K562 (cell line): ENCODE data around the gene ACTC1.

Experiments
- CREB1 ChIP-seq, 2 experiments: sonication (generic) in 1 of 2; formaldehyde crosslinking in 1 of 2; IDR thresholded peaks; 2 replicates each; pipeline versions ENCODE4 v1.6.1 to v1.8.0; 2012 to 2022; ENCODE audit warnings: inconsistent platforms in 1 of 2, mild to moderate bottlenecking in 1 of 2, missing genetic modification reagents in 1 of 2, moderate library complexity in 1 of 2
- HNRNPUL1 ChIP-seq: fragments of 200-400 bp; formaldehyde crosslinking; IDR thresholded peaks from 2 replicates; pipeline ENCODE4 v1.6.1; 2017; ENCODE audit warnings: low read length
- SREBF2 ChIP-seq: sonication (generic); formaldehyde crosslinking; IDR thresholded peaks from 2 replicates; pipeline ENCODE4 v1.4.0; 2020; ENCODE audit warnings: mild to moderate bottlenecking, missing genetic modification reagents
- TF ChIP-seq, protein P1 (sequence below): sonication (generic); formaldehyde crosslinking; IDR thresholded peaks from 2 replicates; pipeline ENCODE4 v1.8.0; 2022; ENCODE audit warnings: missing genetic modification reagents, mild to moderate bottlenecking, moderate library complexity, borderline replicate concordance
- TF ChIP-seq, protein P2 (sequence below), 2 experiments: fragments of 450-650 bp; IDR thresholded peaks; 2 replicates each; pipeline ENCODE4 v1.6.1; 2016
- TF ChIP-seq, protein P3 (sequence below), 2 experiments: fragments of 450-650 bp in 1 of 2; IDR thresholded peaks; 2 replicates each; pipeline ENCODE4 v1.6.1; 2011 to 2017; ENCODE audit warnings: low read depth in 2 of 2, antibody characterized with exemption in 1 of 2, borderline replicate concordance in 1 of 2, low read length in 1 of 2, mild to moderate bottlenecking in 1 of 2, mixed read lengths in 1 of 2; ENCODE audit not compliant: control insufficient read depth in 1 of 2

DNA sequence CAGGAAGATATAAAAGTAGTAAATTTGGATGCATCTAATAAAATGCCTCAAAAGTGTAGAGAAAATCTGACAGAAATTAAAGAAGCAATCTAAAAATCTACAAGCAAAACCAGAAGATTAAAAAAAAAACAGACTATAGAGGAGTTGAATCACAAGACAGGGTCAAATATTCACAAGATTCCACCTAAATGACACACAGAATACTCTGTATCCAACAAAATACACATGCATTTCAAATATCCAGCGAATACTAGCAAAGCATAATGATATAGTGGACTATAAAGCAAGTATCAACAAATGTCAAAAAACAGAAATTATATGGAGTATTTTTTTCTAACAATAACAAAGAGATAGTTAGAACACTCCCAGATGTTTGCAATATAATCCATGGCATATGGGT lies 20.5 kb upstream of the ACTC1 start:
- TF ChIP-seq HNRNPUL1 (no peak), SREBF2 (CRISPR knock-in tag) (no peak), CREB1 (IDR thresholded peaks at IDR 0.05) (no peak), CREB1 (CRISPR knock-in tag; IDR thresholded peaks at IDR 0.05) (no peak)
- TF ChIP-seq, protein P1, sequence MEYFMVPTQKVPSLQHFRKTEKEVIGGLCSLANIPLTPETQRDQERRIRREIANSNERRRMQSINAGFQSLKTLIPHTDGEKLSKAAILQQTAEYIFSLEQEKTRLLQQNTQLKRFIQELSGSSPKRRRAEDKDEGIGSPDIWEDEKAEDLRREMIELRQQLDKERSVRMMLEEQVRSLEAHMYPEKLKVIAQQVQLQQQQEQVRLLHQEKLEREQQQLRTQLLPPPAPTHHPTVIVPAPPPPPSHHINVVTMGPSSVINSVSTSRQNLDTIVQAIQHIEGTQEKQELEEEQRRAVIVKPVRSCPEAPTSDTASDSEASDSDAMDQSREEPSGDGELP, result no peak
- TF ChIP-seq, protein P2, sequence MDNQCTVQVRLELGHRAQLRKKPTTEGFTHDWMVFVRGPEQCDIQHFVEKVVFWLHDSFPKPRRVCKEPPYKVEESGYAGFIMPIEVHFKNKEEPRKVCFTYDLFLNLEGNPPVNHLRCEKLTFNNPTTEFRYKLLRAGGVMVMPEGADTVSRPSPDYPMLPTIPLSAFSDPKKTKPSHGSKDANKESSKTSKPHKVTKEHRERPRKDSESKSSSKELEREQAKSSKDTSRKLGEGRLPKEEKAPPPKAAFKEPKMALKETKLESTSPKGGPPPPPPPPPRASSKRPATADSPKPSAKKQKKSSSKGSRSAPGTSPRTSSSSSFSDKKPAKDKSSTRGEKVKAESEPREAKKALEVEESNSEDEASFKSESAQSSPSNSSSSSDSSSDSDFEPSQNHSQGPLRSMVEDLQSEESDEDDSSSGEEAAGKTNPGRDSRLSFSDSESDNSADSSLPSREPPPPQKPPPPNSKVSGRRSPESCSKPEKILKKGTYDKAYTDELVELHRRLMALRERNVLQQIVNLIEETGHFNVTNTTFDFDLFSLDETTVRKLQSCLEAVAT (IDR thresholded peaks at IDR 0.05), result no peak
- TF ChIP-seq, protein P3, sequence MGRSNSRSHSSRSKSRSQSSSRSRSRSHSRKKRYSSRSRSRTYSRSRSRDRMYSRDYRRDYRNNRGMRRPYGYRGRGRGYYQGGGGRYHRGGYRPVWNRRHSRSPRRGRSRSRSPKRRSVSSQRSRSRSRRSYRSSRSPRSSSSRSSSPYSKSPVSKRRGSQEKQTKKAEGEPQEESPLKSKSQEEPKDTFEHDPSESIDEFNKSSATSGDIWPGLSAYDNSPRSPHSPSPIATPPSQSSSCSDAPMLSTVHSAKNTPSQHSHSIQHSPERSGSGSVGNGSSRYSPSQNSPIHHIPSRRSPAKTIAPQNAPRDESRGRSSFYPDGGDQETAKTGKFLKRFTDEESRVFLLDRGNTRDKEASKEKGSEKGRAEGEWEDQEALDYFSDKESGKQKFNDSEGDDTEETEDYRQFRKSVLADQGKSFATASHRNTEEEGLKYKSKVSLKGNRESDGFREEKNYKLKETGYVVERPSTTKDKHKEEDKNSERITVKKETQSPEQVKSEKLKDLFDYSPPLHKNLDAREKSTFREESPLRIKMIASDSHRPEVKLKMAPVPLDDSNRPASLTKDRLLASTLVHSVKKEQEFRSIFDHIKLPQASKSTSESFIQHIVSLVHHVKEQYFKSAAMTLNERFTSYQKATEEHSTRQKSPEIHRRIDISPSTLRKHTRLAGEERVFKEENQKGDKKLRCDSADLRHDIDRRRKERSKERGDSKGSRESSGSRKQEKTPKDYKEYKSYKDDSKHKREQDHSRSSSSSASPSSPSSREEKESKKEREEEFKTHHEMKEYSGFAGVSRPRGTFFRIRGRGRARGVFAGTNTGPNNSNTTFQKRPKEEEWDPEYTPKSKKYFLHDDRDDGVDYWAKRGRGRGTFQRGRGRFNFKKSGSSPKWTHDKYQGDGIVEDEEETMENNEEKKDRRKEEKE (IDR thresholded peaks at IDR 0.05; ENCODE audit: borderline replicate concordance in 1 of 2, control insufficient read depth in 1 of 2, low read depth in 2 of 2, low read length in 1 of 2), result no peak
